Loucy (cell line): ENCODE data around the gene GRPR.

Experiments used
- EZH2phosphoT487 ChIP-seq: fragments of 200-600 bp; IDR thresholded peaks from 2 replicates; pipeline ENCODE4 v1.6.1; 2018; ENCODE audit warnings: antibody characterized with exemption, mild to moderate bottlenecking, moderate library complexity, borderline replicate concordance
- TF ChIP-seq, protein P1 (sequence below): fragments of 200-600 bp; sonication (generic); conservative IDR thresholded peaks from 2 replicates; pipeline ENCODE4 v1.5.1; 2014; ENCODE audit warnings: mild to moderate bottlenecking, antibody characterized with exemption, low read length

DNA sequence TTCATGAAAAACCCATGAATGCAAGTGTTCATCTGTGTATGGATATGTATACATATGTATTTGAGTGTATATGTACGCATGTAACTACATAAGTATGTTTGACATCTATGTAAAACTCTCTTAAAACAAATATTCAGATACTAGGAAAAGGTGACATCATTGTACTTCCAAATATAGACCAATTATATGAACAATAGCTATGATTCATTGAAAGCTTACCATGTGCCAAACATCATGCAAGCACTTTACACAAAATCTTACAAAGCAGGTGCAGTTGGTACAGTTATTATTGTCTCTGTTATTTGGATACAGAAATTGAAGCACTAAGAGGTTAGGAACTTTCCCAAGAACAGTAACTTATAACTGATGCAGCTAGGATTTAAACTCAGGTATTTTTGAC is 65.3 kb downstream of the GRPR start:
- TF ChIP-seq, protein P1, sequence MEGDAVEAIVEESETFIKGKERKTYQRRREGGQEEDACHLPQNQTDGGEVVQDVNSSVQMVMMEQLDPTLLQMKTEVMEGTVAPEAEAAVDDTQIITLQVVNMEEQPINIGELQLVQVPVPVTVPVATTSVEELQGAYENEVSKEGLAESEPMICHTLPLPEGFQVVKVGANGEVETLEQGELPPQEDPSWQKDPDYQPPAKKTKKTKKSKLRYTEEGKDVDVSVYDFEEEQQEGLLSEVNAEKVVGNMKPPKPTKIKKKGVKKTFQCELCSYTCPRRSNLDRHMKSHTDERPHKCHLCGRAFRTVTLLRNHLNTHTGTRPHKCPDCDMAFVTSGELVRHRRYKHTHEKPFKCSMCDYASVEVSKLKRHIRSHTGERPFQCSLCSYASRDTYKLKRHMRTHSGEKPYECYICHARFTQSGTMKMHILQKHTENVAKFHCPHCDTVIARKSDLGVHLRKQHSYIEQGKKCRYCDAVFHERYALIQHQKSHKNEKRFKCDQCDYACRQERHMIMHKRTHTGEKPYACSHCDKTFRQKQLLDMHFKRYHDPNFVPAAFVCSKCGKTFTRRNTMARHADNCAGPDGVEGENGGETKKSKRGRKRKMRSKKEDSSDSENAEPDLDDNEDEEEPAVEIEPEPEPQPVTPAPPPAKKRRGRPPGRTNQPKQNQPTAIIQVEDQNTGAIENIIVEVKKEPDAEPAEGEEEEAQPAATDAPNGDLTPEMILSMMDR = no peak
- no peak for TF ChIP-seq EZH2phosphoT487
